IMR-90 (cell line): ENCODE measurements around the gene WDR1. TPM values are rescaled to one million over a fixed set of nuclear protein-coding genes. Genes with fewer than 3 reads are reported as not detected.

Experiments used
- ATAC-seq: fragments of 200-7000 bp; cut with Tn5 transposase; 2 replicates; pipeline ENCODE4 v1.9.1; 2020; ENCODE audit warnings: low read depth, mild to moderate bottlenecking, moderate library complexity
- BruUV-seq: library from RNA; stranded (reverse); fragments of 400-500 nt; replicated peaks from 2 replicates; lab custom pipeline; 2021; lab: Mats Ljungman, UMichigan
- CTCF ChIA-PET: fragments of 300-600 bp; formaldehyde crosslinking; extraction: SDS; loops from one replicate; lab custom pipeline; 2021; ENCODE audit warnings: antibody characterized with exemption; lab: Yijun Ruan, JAX
- POLR2A ChIA-PET: fragments of 300-600 bp; sonication (Branson Sonifier 250); formaldehyde crosslinking; loops from one replicate; lab custom pipeline; 2022; ENCODE audit warnings: antibody characterized with exemption; ENCODE audit not compliant: unreplicated experiment; lab: Charles Lee
- DNase-seq: peaks from one replicate; pipeline ENCODE4 v3.0.0; 2013
- H2AFZ ChIP-seq: replicated peaks from 2 replicates; pipeline ENCODE3; 2013; ENCODE audit warnings: low read length, mild to moderate bottlenecking; ENCODE audit not compliant: poor library complexity
- H2AK5ac ChIP-seq: 2 replicates; pipeline ENCODE4 v1.6.1; 2013; ENCODE audit warnings: low read depth, low read length, inconsistent platforms
- H2AK9ac ChIP-seq: replicated peaks from 2 replicates; pipeline ENCODE3; 2013; ENCODE audit warnings: mild to moderate bottlenecking, low read depth, low read length, moderate library complexity; ENCODE audit not compliant: poor library complexity
- H2BK120ac ChIP-seq: 2 replicates; pipeline ENCODE4 v1.6.1; 2013; ENCODE audit warnings: low read depth, low read length, inconsistent platforms
- H2BK15ac ChIP-seq: 3 replicates; pipeline ENCODE4 v1.6.1; 2013; ENCODE audit warnings: low read depth, low read length, inconsistent platforms
- H2BK20ac ChIP-seq: 2 replicates; pipeline ENCODE4 v1.6.1; 2013; ENCODE audit warnings: low read depth, mild to moderate bottlenecking, inconsistent platforms, low read length, moderate library complexity
- H2BK5ac ChIP-seq: 2 replicates; pipeline ENCODE4 v1.6.1; 2013; ENCODE audit warnings: mild to moderate bottlenecking, low read depth, low read length, inconsistent platforms; ENCODE audit not compliant: poor library complexity, severe bottlenecking
- H3K14ac ChIP-seq: replicated peaks from 2 replicates; pipeline ENCODE4 v1.6.1; 2013; ENCODE audit warnings: low read depth, low read length, inconsistent platforms
- H3K18ac ChIP-seq: 2 replicates; pipeline ENCODE4 v1.6.1; 2013; ENCODE audit warnings: low read depth, low read length, control low read depth
- H3K23ac ChIP-seq: 2 replicates; pipeline ENCODE4 v1.6.1; 2013; ENCODE audit warnings: low read depth, low read length, inconsistent platforms
- H3K27ac ChIP-seq: 2 replicates; pipeline ENCODE4 v1.5.1; 2013; ENCODE audit warnings: mild to moderate bottlenecking, control low read depth, low read length; ENCODE audit not compliant: insufficient read depth
- H3K27me3 ChIP-seq: 2 replicates; pipeline ENCODE4 v1.6.1; 2013; ENCODE audit warnings: low read length; ENCODE audit not compliant: control insufficient read depth, insufficient read depth
- H3K36me3 ChIP-seq: 2 replicates; pipeline ENCODE4 v1.6.1; 2013; ENCODE audit warnings: low read length, mixed read lengths; ENCODE audit not compliant: control insufficient read depth, insufficient read depth
- H3K4ac ChIP-seq: 2 replicates; pipeline ENCODE4 v1.6.1; 2013; ENCODE audit warnings: low read depth, low read length, inconsistent platforms
- H3K4me1 ChIP-seq: 2 replicates; pipeline ENCODE4 v1.6.1; 2013; ENCODE audit warnings: low read length, mixed read lengths; ENCODE audit not compliant: control insufficient read depth, insufficient read depth
- H3K4me2 ChIP-seq: 2 replicates; pipeline ENCODE4 v1.6.1; 2013; ENCODE audit warnings: low read depth, mild to moderate bottlenecking, control low read depth, low read length, moderate library complexity
- H3K4me3 ChIP-seq: 2 replicates; pipeline ENCODE4 v1.5.1; 2013; ENCODE audit warnings: low read depth, mild to moderate bottlenecking, control low read depth, low read length, moderate library complexity; ENCODE audit not compliant: insufficient read depth
- H3K56ac ChIP-seq: 2 replicates; pipeline ENCODE4 v1.6.1; 2013; ENCODE audit warnings: low read length, inconsistent platforms; ENCODE audit not compliant: insufficient read depth; ENCODE audit errors: extremely low read depth
- H3K79me1 ChIP-seq, 2 experiments: 2 replicates each; pipeline ENCODE4 v1.6.1; 2013; ENCODE audit warnings: low read length in 2 of 2, inconsistent platforms in 1 of 2, low read depth in 1 of 2
- H3K9ac ChIP-seq: 2 replicates; pipeline ENCODE4 v1.6.1; 2013; ENCODE audit warnings: low read depth, low read length, control low read depth
- H3K9me1 ChIP-seq: 2 replicates; pipeline ENCODE4 v1.6.1; 2013; ENCODE audit warnings: low read length, inconsistent platforms; ENCODE audit not compliant: insufficient read depth
- H3K9me3 ChIP-seq: 2 replicates; pipeline ENCODE4 v1.6.1; 2013; ENCODE audit warnings: low read length; ENCODE audit not compliant: control insufficient read depth, insufficient read depth
- H4K20me1 ChIP-seq: 2 replicates; pipeline ENCODE4 v1.6.1; 2013; ENCODE audit warnings: low read length, inconsistent platforms; ENCODE audit not compliant: insufficient read depth
- H4K5ac ChIP-seq: 2 replicates; pipeline ENCODE4 v1.6.1; 2013; ENCODE audit warnings: mild to moderate bottlenecking, low read depth, low read length, control low read depth
- H4K8ac ChIP-seq, 2 experiments: 2 replicates each; pipeline ENCODE4 v1.6.1; 2013; ENCODE audit warnings: low read depth in 2 of 2, low read length in 2 of 2, control low read depth in 1 of 2, inconsistent platforms in 1 of 2
- H4K91ac ChIP-seq: 2 replicates; pipeline ENCODE4 v1.6.1; 2013; ENCODE audit warnings: low read depth, low read length, inconsistent platforms; ENCODE audit not compliant: insufficient read depth
- WGBS, 2 experiments: methylation state at CpG; one replicate each; pipeline versions ENCODE4 v1.1.5 to v1.1.7; 2013; ENCODE audit warnings: missing lambda C conversion rate in 2 of 2; ENCODE audit not compliant: insufficient read length in 1 of 2; ENCODE audit errors: extremely low coverage in 2 of 2; 5-methylcytosine and 5-hydroxymethylcytosine counted together
- dilution Hi-C: fragments of 300-500 bp; cut with HindIII; formaldehyde crosslinking; loops from one replicate; pipeline ENCODE4 v1.14.3; 2018; ENCODE audit warnings: low sequenced_read_pairs; ENCODE audit not compliant: unreplicated experiment
- in situ Hi-C: fragments of 300-500 bp; cut with MboI; formaldehyde crosslinking; loops from 3 replicates; pipeline ENCODE4 v1.14.3; 2019; ENCODE audit warnings: low sequenced_read_pairs, inconsistent platforms, mixed read lengths
- intact Hi-C: fragments of 100-400 bp; cut with micrococcal nuclease; formaldehyde crosslinking; loops from 2 replicates; pipeline ENCODE4 v1.10.0; 2022
- polyA plus RNA-seq, 3 experiments: library from polyadenylated mRNA; depleted of rRNA; stranded (reverse); fragments of >200 nt; gene quantifications; 2 replicates each; pipeline ENCODE4 v1.2.3, GENCODE V29; 2012; ENCODE audit warnings: low replicate concordance in 1 of 3
- total RNA-seq: library from RNA; depleted of rRNA; stranded (reverse); fragments of >200 nt; gene quantifications from 2 replicates; pipeline ENCODE4 v1.2.3, GENCODE V29; 2012
- TF ChIP-seq, protein P1 (sequence below): fragments of 150-350 bp; IDR thresholded peaks from 2 replicates; pipeline ENCODE4 v1.6.1; 2016; ENCODE audit warnings: low read depth, mild to moderate bottlenecking, low read length, moderate library complexity, borderline replicate concordance

The WDR1 gene
- total and polyA plus RNA-seq, 2 of the 4 experiments (the other 2 are of a cell fraction), result 725 to 992 TPM

DNA sequence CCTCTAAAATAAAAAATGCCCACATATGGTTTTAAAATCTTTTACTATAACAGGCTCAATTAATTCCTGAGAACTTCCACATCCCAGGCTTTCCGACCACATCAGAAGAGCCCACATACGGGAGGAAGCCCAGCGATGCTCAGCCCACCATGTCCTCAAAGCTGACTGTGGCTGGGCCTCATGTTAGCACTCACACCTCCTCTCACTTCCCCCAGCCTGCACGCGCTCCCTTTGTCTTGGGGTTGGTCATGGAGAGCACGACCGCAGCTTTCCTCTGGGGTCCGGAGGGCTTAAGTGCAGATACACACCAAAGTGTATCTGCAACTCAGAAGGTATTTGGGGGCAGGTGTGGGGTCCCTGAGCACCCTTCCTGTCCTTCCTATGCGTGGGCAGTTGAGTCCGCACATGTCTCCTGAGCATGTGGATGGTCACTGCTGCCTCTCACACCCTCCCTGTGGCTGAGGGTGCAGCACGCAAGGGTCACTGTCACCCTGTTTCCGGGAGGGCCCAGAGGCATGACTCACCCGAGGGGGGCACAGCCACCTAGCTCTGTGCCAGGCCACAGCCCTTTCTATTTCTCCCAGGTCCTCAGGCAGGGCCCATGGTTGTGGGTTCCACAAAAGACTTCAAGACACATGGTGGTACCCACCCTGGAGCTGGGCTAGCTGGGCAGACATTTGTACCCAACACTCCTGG, 21.2 kb downstream of the WDR1 start:
- in situ Hi-C loops, result loop anchor here (25.0 kb wide), 2 partner anchors 92 to 1658 kb away; partner anchors contain the start of genes ACOX3 and TRMT44
- peak overlapping the region; percentile 32 for H3K9ac ChIP-seq
- H2AFZ ChIP-seq, result peak overlapping the region; percentile 16
- ChIA-PET CTCF (no interaction called here), POLR2A (interaction anchor here (1.7 kb wide), 1 partner anchor 22 kb away, joined by 5 read pairs; the partner anchor contains the start of gene WDR1)
- H2AK5ac ChIP-seq, result peak overlapping the region; percentile 76
- H3K36me3 ChIP-seq, result peaks cover 92% of the 10 kb centered on the region
- peaks cover 100% of the 10 kb centered on the region for H4K20me1 ChIP-seq
- H2BK15ac ChIP-seq, result peak overlapping the region; percentile 15; the same call in 1 of the 3 replicates
- TF ChIP-seq, protein P1, sequence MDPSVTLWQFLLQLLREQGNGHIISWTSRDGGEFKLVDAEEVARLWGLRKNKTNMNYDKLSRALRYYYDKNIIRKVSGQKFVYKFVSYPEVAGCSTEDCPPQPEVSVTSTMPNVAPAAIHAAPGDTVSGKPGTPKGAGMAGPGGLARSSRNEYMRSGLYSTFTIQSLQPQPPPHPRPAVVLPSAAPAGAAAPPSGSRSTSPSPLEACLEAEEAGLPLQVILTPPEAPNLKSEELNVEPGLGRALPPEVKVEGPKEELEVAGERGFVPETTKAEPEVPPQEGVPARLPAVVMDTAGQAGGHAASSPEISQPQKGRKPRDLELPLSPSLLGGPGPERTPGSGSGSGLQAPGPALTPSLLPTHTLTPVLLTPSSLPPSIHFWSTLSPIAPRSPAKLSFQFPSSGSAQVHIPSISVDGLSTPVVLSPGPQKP, result no peak
- no peak overlapping the region for H3K4me3 ChIP-seq
- 0 out of 2 replicates have a peak overlapping the region, but pooled peaks have one; percentile 16 for H3K56ac ChIP-seq
- dilution Hi-C loops, result no loop called here
- 0 out of 2 replicates have a peak overlapping the region, but pooled peaks have one; percentile 34 for H3K18ac ChIP-seq
- H2BK120ac ChIP-seq, result peak overlapping the region; percentile 50
- H2BK20ac ChIP-seq, result peak overlapping the region; percentile 10; the same call in 1 of the 2 replicates
- no peaks in the 10 kb centered on the region for H3K9me3 ChIP-seq
- peak overlapping the region; percentile 5; the same call in 1 of the 2 replicates for H3K4me2 ChIP-seq
- 0 out of 2 replicates have a peak overlapping the region, but pooled peaks have one; percentile 13 for H4K5ac ChIP-seq
- no TSS peak for BruUV-seq
- H4K8ac ChIP-seq, result peak overlapping the region; percentile 14 to 72; a peak in 3 of 4 replicates
- peaks cover 22 to 93% of the 10 kb centered on the region in 2 experiments for H3K79me1 ChIP-seq
- DNase-seq (no peak), ATAC-seq (no peak)
- 73% methylated on average over 2 of the region's 13 CpGs; no CpG with 5 or more reads in 1 of the 2 experiments for WGBS, 2 experiments
- H3K4me1 ChIP-seq, result peaks cover 60% of the 10 kb centered on the region
- H3K14ac ChIP-seq, result peak overlapping the region; percentile 8
- H3K27ac ChIP-seq, result peak overlapping the region; percentile 83
- peak overlapping the region; percentile 73 for H2BK5ac ChIP-seq
- peak overlapping the region; percentile 84 for H2AK9ac ChIP-seq
- H4K91ac ChIP-seq, result peak overlapping the region; percentile 60
- H3K9me1 ChIP-seq, result peaks cover 55% of the 10 kb centered on the region
- H3K27me3 ChIP-seq, result no peaks in the 10 kb centered on the region
- peak overlapping the region; percentile 85 for H3K4ac ChIP-seq
- peak overlapping the region; percentile 68; the same call in 1 of the 2 replicates for H3K23ac ChIP-seq
- intact Hi-C loops, result loop anchor here (2.0 to 5.0 kb wide), 2 partner anchors 19 to 48 kb away; no protein-coding TSS in a partner anchor
